ENCODE results near the gene ARPC5. TPM values are rescaled to one million over a fixed set of nuclear protein-coding genes. Genes with fewer than 3 reads are reported as not detected.

The ARPC5 gene
- total RNA-seq, 1 experiment from 2014 or later = 158 TPM

- ChIA-PET POLR2A (ENCODE audit: low non-redundant PET) (no interaction called here), CTCF (no interaction called here)
- no peak for TF ChIP-seq EZH2 (IDR thresholded peaks at IDR 0.05; ENCODE audit: borderline replicate concordance, low read depth, low read length, poor library complexity, severe bottlenecking)
- no peak for TF ChIP-seq CTCF (conservative IDR thresholded peaks at IDR 0.05; ENCODE audit: low read depth, low read length)
- Histone ChIP-seq H3K9me3 (ENCODE audit: low read depth, low read length, poor library complexity, severe bottlenecking) (no peaks in the 10 kb centered on the region), H3K4me3 (ENCODE audit: low read depth, low read length, poor library complexity, severe bottlenecking) (no peak overlapping the region), H3K4me1 (ENCODE audit: insufficient read depth, low read length, poor library complexity, severe bottlenecking) (no peaks in the 10 kb centered on the region), H3K27me3 (replicated peaks; ENCODE audit: insufficient read depth, low read depth, low read length, poor library complexity) (no peaks in the 10 kb centered on the region), H3K27ac (ENCODE audit: low read depth, low read length, poor library complexity, severe bottlenecking) (no peak overlapping the region), H3K36me3 (ENCODE audit: insufficient read depth, low read length, poor library complexity, severe bottlenecking) (no peaks in the 10 kb centered on the region)
- no TSS peak for BruUV-seq (replicated peaks)
- intact Hi-C loops (cut with micrococcal nuclease; ENCODE audit: unreplicated experiment) = no loop called here
- no peak for DNase-seq (ENCODE audit: low spot score)
Observed at GRCh38 chr1:183575606-183576005, 60.0 kb downstream of the ARPC5 start.

- no TSS peak for BruUV-seq (replicated peaks)
- H3K27ac ChIP-seq (ENCODE audit: low read depth, low read length, poor library complexity, severe bottlenecking) = no peak overlapping the region
- DNase-seq (ENCODE audit: low spot score) = no peak
- TF ChIP-seq CTCF (conservative IDR thresholded peaks at IDR 0.05; ENCODE audit: low read depth, low read length) (no peak), EZH2 (IDR thresholded peaks at IDR 0.05; ENCODE audit: borderline replicate concordance, low read depth, low read length, poor library complexity, severe bottlenecking) (no peak)
- H3K27me3 ChIP-seq (replicated peaks; ENCODE audit: insufficient read depth, low read depth, low read length, poor library complexity) = no peaks in the 10 kb centered on the region
- POLR2A ChIA-PET (ENCODE audit: low non-redundant PET) = no interaction called here
- CTCF ChIA-PET = no interaction called here
- no peaks in the 10 kb centered on the region for H3K9me3 ChIP-seq (ENCODE audit: low read depth, low read length, poor library complexity, severe bottlenecking)
- no peak overlapping the region for H3K4me3 ChIP-seq (ENCODE audit: low read depth, low read length, poor library complexity, severe bottlenecking)
- intact Hi-C loops (cut with micrococcal nuclease; ENCODE audit: unreplicated experiment) = no loop called here
- no peaks in the 10 kb centered on the region for H3K36me3 ChIP-seq (ENCODE audit: insufficient read depth, low read length, poor library complexity, severe bottlenecking)
- H3K4me1 ChIP-seq (ENCODE audit: insufficient read depth, low read length, poor library complexity, severe bottlenecking) = no peaks in the 10 kb centered on the region
Observed at GRCh38 chr1:183572721-183573120, 62.9 kb downstream of the ARPC5 start.

GRCh38 chr1:183571678-183572268 lies 63.8 kb downstream of the ARPC5 start:
- POLR2A ChIA-PET (ENCODE audit: low non-redundant PET) = no interaction called here

More at GRCh38 chr1:183571678-183572268, 63.8 kb downstream of the ARPC5 start:
- H3K27me3 ChIP-seq (replicated peaks; ENCODE audit: insufficient read depth, low read depth, low read length, poor library complexity) = no peaks in the 10 kb centered on the region
- no TSS peak for BruUV-seq (replicated peaks)
- CTCF ChIA-PET = no interaction called here
- no peak for DNase-seq (ENCODE audit: low spot score)
- H3K4me1 ChIP-seq (ENCODE audit: insufficient read depth, low read length, poor library complexity, severe bottlenecking) = no peaks in the 10 kb centered on the region
- no peaks in the 10 kb centered on the region for H3K9me3 ChIP-seq (ENCODE audit: low read depth, low read length, poor library complexity, severe bottlenecking)
- TF ChIP-seq EZH2 (IDR thresholded peaks at IDR 0.05; ENCODE audit: borderline replicate concordance, low read depth, low read length, poor library complexity, severe bottlenecking) = no peak
- no peak for TF ChIP-seq CTCF (conservative IDR thresholded peaks at IDR 0.05; ENCODE audit: low read depth, low read length)
- no peak overlapping the region for H3K27ac ChIP-seq (ENCODE audit: low read depth, low read length, poor library complexity, severe bottlenecking)
- no peak overlapping the region for H3K4me3 ChIP-seq (ENCODE audit: low read depth, low read length, poor library complexity, severe bottlenecking)
- intact Hi-C loops (cut with micrococcal nuclease; ENCODE audit: unreplicated experiment) = no loop called here
- H3K36me3 ChIP-seq (ENCODE audit: insufficient read depth, low read length, poor library complexity, severe bottlenecking) = no peaks in the 10 kb centered on the region

Other genes with a start within 250 kb of the ARPC5 start
- gene NMNAT2, start 217.4 kb downstream of the ARPC5 start, total RNA-seq (2021) = 0.13 and 0.17 TPM in 2 replicates
- 80.8 and 90.7 TPM in 2 replicates for gene SMG7, start 163.3 kb downstream of the ARPC5 start, total RNA-seq (2021)
- not detected in 2 replicates for gene NCF2, start 45.3 kb downstream of the ARPC5 start, total RNA-seq (2021)
- not detected in 2 replicates for gene APOBEC4, start 17.5 kb upstream of the ARPC5 start, total RNA-seq (2021)
- gene RGL1, start 169.3 kb upstream of the ARPC5 start, total RNA-seq (2021) = 67.2 and 74.0 TPM in 2 replicates

Measured in A673 (cell line).